GM20000 (cell line): ENCODE measurements around the gene ANXA5.
"Not testable (repeated sequence)": the region's sequence is repeated elsewhere in the genome, so short reads cannot be mapped to it uniquely, and the experiment has no call there.

ENCODE experiments used
- DNase-seq: peaks from one replicate; pipeline ENCODE4 v3.0.0; 2012; ENCODE audit warnings: low spot score
- TF ChIP-seq, protein P1 (sequence below): IDR thresholded peaks from 2 replicates; pipeline ENCODE4 v1.5.1; 2012; ENCODE audit warnings: mild to moderate bottlenecking, control low read depth; ENCODE audit errors: extremely low read depth, missing control alignments

The ANXA5 gene

DNA sequence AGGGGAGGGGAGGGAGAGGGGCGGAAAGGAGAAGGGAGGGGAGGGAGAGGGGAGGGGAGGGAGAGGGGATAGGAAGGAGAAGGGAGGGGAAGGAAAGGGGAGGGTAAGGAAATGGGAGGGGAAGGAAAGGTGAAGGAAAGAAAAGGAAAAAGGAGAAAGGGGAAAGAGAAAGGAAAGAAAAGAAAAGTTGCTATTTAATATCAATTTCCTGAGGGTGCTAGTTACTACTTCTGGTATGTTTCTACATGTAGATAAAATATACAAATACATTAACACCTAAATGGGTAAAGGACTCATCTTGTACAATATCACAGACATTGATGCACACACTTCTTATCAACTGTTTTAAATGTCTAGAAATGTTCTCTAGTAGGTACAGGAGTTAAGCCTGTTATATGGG is 22.6 kb downstream of the ANXA5 start:
- DNase-seq = no peak
- TF ChIP-seq, protein P1, sequence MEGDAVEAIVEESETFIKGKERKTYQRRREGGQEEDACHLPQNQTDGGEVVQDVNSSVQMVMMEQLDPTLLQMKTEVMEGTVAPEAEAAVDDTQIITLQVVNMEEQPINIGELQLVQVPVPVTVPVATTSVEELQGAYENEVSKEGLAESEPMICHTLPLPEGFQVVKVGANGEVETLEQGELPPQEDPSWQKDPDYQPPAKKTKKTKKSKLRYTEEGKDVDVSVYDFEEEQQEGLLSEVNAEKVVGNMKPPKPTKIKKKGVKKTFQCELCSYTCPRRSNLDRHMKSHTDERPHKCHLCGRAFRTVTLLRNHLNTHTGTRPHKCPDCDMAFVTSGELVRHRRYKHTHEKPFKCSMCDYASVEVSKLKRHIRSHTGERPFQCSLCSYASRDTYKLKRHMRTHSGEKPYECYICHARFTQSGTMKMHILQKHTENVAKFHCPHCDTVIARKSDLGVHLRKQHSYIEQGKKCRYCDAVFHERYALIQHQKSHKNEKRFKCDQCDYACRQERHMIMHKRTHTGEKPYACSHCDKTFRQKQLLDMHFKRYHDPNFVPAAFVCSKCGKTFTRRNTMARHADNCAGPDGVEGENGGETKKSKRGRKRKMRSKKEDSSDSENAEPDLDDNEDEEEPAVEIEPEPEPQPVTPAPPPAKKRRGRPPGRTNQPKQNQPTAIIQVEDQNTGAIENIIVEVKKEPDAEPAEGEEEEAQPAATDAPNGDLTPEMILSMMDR = no peak

DNA sequence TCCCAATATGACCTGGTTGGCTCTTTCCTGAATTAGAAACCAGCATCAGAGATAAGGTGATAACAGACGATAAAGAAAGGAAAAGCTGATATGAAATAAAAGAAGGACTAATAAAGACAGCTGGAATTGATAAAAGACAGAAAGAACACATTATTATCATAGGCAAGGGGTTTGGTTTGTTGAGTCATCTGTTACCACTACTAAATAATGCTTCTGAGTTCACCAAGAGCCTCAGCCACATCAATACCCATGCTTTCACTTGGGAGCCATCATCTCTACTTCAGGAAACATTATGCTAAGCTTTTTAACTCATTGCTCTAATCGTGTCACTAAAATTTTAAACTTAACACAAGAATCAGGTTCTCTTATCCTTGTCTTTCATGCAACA is 27.6 kb downstream of the ANXA5 start:
- TF ChIP-seq, protein P1 = no peak
- DNase-seq = no peak

DNA sequence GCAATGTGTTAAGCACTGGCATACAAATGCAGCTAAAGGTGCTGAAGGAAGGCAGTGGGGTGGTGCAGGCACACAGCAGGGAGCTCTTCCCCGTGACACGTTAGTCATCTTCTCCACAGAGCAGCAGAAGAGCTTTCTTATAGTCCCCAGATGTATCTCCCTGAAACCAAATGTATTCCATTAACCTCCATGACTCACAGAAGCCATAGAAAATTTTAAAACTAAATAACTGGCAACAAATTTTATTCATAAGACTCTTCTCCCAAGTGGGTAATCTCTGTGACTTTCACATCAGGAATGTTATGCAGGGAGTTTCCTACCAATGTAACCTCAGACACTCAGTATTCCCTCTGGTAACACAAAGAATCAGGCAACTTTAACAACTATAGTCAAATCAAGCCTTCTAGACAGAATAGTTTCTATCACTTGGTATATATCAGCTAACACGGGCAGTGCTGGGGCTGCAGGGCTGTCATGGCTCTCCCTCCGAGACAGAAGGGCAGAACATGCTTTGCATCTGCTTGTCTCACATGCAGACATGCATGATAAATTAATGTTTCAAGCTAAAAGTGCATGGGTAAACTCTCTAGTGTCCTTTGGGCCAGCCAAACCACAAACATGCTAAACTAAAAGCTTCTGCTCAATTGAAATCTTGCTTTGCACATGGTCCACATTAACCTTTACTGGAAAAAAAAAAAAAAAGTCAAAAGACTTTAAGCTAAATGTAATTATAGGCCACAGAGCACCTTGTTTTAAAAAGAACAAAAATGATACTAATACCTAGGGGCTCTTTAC is 28.2 kb downstream of the ANXA5 start:
- TF ChIP-seq, protein P1 = no peak
- no peak for DNase-seq

DNA sequence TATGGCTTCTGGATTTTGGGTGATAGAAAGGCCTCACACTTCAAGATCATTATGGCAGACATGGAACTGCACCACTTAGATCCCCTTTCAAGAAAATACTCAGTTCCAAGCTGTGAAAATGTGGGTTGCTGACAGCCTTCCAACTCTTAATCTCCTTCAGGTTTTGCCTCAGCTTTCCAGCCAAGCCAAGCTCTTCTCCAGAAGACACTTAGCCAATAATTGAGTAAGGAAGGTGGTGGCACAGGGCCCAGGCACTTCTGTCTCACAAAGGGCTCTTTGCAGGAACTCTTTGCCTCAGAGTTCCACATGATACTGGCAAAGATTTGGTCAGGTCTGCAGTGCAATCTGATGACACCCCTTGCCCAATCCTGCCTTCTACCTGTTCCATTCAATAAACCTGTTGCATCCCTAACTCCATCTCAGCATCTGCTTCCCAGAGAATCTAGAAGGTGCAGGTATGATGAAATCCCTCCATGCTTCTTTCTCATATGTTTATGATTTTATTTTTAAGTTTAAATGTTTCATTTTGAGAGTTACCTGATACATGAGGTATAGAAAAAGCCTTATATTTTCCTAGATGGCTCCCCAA is 30.6 kb downstream of the ANXA5 start:
- no peak for DNase-seq
- TF ChIP-seq, protein P1 = no peak

DNA sequence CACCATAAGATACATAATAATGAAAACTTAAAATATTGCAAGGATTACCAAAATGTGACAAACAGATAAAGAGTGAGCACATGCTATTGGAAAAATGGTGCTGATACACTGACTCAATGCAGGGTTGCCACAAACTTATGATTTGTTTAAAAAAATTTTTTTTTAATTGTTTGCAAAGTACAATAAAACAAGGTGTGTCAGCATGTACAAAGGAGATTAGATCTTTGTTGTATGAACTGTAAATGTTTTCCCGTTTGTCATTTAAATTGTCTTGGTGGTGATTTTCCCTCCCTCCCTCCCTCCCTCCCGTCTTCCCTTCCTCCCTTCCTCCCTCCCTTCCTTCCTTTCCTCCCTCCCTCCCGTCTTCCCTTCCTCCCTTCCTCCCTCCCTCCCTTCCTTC is 31.4 kb downstream of the ANXA5 start:
- DNase-seq = no peak
- TF ChIP-seq, protein P1 = no peak

DNA sequence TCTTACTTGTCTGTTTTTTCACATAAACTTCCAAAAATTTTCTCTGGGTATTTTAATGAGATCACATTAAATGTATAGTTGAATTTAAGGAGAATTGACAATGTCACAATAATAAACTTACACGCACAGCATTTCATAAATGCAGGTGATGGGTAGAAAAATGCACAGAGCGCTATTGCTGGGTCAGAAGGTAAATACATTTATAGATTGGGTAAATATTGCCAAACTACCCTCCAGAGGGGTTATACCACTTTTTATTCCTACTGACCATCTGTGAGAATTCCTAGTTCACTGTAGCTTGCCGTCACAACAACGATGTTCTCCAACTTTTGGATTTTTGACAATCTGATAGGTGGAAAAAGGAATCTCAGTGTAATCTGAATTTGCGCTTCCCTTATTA is 34.6 kb downstream of the ANXA5 start:
- DNase-seq = no peak
- TF ChIP-seq, protein P1 = no peak

DNA sequence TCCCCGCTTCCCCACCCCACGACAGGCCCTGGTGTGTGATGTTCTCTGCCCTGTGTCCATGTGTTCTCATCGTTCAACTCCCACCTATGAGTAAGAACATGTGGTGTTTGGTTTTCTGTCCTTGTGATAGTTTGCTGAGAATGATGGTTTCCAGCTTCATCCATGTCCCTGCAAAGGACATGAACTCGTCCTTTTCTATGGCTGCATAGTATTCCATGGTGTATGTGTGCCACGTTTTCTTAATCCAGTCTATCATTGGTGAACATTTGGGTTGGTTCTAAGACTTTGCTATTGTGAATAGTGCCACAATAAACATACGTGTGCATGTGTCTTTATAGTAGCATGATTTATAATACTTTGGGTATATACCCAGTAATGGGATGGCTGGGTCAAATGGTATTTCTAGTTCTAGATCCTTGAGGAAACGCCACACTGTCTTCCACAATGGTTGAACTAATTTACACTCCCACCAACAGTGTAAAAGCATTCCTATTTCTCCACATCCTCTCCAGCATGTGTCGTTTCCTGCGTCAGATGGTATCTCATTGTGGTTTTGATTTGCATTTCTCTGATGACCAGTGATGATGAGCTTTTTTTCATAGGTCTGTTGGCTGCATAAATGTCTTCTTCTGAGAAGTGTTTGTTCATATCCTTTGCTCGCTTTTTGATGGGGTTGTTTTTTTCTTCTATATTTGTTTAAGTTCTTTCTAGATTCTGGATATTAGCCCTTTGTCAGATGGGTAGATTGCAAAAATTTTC is 36.4 kb downstream of the ANXA5 start:
- DNase-seq = not testable (repeated sequence)
